SK-N-SH (cell line): ENCODE measurements around the gene MAPK13.

ENCODE experiments used
- EP300 ChIP-seq, 2 experiments: IDR thresholded peaks; 2 replicates each; pipeline versions ENCODE4 v1.4.0 to v1.6.1; 2012; ENCODE audit warnings: borderline replicate concordance in 1 of 2, low read depth in 1 of 2, low read length in 1 of 2
- GABPA ChIP-seq: IDR thresholded peaks from 2 replicates; pipeline ENCODE4 v1.4.0; 2012; ENCODE audit warnings: low read depth, mild to moderate bottlenecking
- TEAD4 ChIP-seq: IDR thresholded peaks from 2 replicates; pipeline ENCODE4 v1.4.0; 2012; ENCODE audit warnings: mild to moderate bottlenecking, borderline replicate concordance; ENCODE audit not compliant: insufficient read depth
- TF ChIP-seq, protein P1 (sequence below): fragments of 200-600 bp; sonication (generic); IDR thresholded peaks from 2 replicates; pipeline ENCODE4 v1.6.1; 2017; ENCODE audit warnings: antibody characterized with exemption, mild to moderate bottlenecking, moderate library complexity
- TF ChIP-seq, protein P2 (sequence below): fragments of 150-350 bp; IDR thresholded peaks from 2 replicates; pipeline ENCODE4 v1.6.1; 2017; ENCODE audit warnings: antibody characterized with exemption, low read length, low read depth, borderline replicate concordance
- TF ChIP-seq, protein P3 (sequence below): IDR thresholded peaks from 2 replicates; pipeline ENCODE4 v1.4.0; 2012; ENCODE audit warnings: low read depth
- TF ChIP-seq, protein P4 (sequence below): IDR thresholded peaks from 2 replicates; pipeline ENCODE4 v1.4.0; 2012; ENCODE audit warnings: low read depth, borderline replicate concordance

GRCh38 chr6:36116066-36116864 is 14.0 kb upstream of the MAPK13 start:
- TF ChIP-seq, protein P1, sequence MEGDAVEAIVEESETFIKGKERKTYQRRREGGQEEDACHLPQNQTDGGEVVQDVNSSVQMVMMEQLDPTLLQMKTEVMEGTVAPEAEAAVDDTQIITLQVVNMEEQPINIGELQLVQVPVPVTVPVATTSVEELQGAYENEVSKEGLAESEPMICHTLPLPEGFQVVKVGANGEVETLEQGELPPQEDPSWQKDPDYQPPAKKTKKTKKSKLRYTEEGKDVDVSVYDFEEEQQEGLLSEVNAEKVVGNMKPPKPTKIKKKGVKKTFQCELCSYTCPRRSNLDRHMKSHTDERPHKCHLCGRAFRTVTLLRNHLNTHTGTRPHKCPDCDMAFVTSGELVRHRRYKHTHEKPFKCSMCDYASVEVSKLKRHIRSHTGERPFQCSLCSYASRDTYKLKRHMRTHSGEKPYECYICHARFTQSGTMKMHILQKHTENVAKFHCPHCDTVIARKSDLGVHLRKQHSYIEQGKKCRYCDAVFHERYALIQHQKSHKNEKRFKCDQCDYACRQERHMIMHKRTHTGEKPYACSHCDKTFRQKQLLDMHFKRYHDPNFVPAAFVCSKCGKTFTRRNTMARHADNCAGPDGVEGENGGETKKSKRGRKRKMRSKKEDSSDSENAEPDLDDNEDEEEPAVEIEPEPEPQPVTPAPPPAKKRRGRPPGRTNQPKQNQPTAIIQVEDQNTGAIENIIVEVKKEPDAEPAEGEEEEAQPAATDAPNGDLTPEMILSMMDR = no peak
- TF ChIP-seq EP300 (IDR thresholded peaks at IDR 0.05; ENCODE audit: borderline replicate concordance in 1 of 2, low read depth in 1 of 2, low read length in 1 of 2) (no peak), TEAD4 (no peak), GABPA (no peak)
- TF ChIP-seq, protein P2, sequence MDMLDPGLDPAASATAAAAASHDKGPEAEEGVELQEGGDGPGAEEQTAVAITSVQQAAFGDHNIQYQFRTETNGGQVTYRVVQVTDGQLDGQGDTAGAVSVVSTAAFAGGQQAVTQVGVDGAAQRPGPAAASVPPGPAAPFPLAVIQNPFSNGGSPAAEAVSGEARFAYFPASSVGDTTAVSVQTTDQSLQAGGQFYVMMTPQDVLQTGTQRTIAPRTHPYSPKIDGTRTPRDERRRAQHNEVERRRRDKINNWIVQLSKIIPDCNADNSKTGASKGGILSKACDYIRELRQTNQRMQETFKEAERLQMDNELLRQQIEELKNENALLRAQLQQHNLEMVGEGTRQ = no peak
- TF ChIP-seq, protein P3, sequence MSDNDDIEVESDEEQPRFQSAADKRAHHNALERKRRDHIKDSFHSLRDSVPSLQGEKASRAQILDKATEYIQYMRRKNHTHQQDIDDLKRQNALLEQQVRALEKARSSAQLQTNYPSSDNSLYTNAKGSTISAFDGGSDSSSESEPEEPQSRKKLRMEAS = no peak
- TF ChIP-seq, protein P4, sequence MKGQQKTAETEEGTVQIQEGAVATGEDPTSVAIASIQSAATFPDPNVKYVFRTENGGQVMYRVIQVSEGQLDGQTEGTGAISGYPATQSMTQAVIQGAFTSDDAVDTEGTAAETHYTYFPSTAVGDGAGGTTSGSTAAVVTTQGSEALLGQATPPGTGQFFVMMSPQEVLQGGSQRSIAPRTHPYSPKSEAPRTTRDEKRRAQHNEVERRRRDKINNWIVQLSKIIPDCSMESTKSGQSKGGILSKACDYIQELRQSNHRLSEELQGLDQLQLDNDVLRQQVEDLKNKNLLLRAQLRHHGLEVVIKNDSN = no peak
